Activated CD8-positive, alpha-beta T cell treated with anti-CD3 and anti-CD28 coated beads for 36 hours (primary cell): ENCODE data around the gene SEC61B. TPM values are rescaled to one million over a fixed set of nuclear protein-coding genes. Genes with fewer than 3 reads are reported as not detected.

ENCODE experiments used
- ATAC-seq: fragments of 200-7000 bp; cut with Tn5 transposase; one replicate; pipeline ENCODE4 v1.10.0; 2021; ENCODE audit warnings: mild to moderate bottlenecking, moderate library complexity
- CTCF ChIA-PET: fragments of 350-600 bp; sonication (Branson Sonifier 250); formaldehyde crosslinking; loops from one replicate; lab custom pipeline; 2021; ENCODE audit warnings: antibody characterized with exemption; lab: Charles Lee
- POLR2A ChIA-PET: fragments of 350-600 bp; sonication (Branson Sonifier 250); formaldehyde crosslinking; loops from one replicate; lab custom pipeline; 2021; ENCODE audit warnings: antibody characterized with exemption; lab: Charles Lee
- DNase-seq: peaks from one replicate; pipeline ENCODE4 v3.0.0-alpha.2; 2020
- H3K27ac Mint-ChIP-seq: one replicate; pipeline ENCODE4 v1.8.0; 2021; ENCODE audit warnings: mild to moderate bottlenecking, mixed read lengths
- H3K27me3 Mint-ChIP-seq: one replicate; pipeline ENCODE4 v1.8.0; 2021; ENCODE audit warnings: mixed read lengths
- H3K36me3 Mint-ChIP-seq: one replicate; pipeline ENCODE4 v1.8.0; 2021; ENCODE audit warnings: low read depth, mixed read lengths
- H3K4me1 Mint-ChIP-seq: one replicate; pipeline ENCODE4 v1.8.0; 2021; ENCODE audit warnings: low read depth, mixed read lengths
- H3K4me3 Mint-ChIP-seq: one replicate; pipeline ENCODE4 v1.8.0; 2021; ENCODE audit warnings: mild to moderate bottlenecking, moderate library complexity, mixed read lengths
- H3K9me3 Mint-ChIP-seq: one replicate; pipeline ENCODE4 v1.8.0; 2021; ENCODE audit warnings: mixed read lengths
- intact Hi-C: fragments of 100-400 bp; cut with micrococcal nuclease; formaldehyde crosslinking; loops from one replicate; pipeline ENCODE4 v1.10.0; 2022
- total RNA-seq, 2 experiments: library from RNA; stranded (reverse); gene quantifications; one replicate each; pipeline ENCODE4 v1.2.3, GENCODE V29; 2021
- TF ChIP-seq, protein P1 (sequence below): fragments of 200-600 bp; IDR thresholded peaks from one replicate; pipeline ENCODE4 v1.8.0; 2022; ENCODE audit warnings: antibody characterized with exemption, mild to moderate bottlenecking

The SEC61B gene
- total RNA-seq, 2 experiments from 2014 or later, result 140 to 149 TPM

DNA sequence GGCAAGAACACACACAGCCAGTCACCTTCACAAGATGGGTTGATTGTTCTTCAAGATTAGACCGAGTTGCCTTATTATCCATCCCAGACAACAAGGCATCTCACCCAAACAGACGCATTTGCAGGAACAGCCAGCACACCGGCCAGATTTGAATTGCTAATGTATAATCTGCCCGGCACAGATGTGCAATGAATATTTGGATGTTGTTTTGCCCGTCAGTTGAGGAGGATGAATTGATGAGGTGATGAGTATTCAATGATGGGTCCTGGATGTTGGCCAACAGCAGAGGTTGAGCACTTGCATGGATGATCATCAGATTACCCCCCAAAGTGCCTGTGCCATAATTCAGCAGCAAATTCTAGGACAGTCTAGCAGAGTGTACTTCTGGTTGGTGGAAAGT is 20.5 kb upstream of the SEC61B start:
- no peaks in the 10 kb centered on the region for H3K36me3 Mint-ChIP-seq
- TF ChIP-seq, protein P1, sequence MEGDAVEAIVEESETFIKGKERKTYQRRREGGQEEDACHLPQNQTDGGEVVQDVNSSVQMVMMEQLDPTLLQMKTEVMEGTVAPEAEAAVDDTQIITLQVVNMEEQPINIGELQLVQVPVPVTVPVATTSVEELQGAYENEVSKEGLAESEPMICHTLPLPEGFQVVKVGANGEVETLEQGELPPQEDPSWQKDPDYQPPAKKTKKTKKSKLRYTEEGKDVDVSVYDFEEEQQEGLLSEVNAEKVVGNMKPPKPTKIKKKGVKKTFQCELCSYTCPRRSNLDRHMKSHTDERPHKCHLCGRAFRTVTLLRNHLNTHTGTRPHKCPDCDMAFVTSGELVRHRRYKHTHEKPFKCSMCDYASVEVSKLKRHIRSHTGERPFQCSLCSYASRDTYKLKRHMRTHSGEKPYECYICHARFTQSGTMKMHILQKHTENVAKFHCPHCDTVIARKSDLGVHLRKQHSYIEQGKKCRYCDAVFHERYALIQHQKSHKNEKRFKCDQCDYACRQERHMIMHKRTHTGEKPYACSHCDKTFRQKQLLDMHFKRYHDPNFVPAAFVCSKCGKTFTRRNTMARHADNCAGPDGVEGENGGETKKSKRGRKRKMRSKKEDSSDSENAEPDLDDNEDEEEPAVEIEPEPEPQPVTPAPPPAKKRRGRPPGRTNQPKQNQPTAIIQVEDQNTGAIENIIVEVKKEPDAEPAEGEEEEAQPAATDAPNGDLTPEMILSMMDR, result no peak
- no peak for ATAC-seq
- ChIA-PET POLR2A (no interaction called here), CTCF (interaction anchor here (1.3 to 1.6 kb wide), 2 partner anchors 16 to 30 kb away, joined by 4 to 7 read pairs; no protein-coding TSS in a partner anchor)
- intact Hi-C loops, result no loop called here
- DNase-seq, result no peak
- H3K4me3 Mint-ChIP-seq, result no peak overlapping the region
- peaks cover 2% of the 10 kb centered on the region for H3K4me1 Mint-ChIP-seq
- H3K27me3 Mint-ChIP-seq, result peaks cover 3% of the 10 kb centered on the region
- peaks cover 6% of the 10 kb centered on the region for H3K9me3 Mint-ChIP-seq
- no peak overlapping the region for H3K27ac Mint-ChIP-seq

DNA sequence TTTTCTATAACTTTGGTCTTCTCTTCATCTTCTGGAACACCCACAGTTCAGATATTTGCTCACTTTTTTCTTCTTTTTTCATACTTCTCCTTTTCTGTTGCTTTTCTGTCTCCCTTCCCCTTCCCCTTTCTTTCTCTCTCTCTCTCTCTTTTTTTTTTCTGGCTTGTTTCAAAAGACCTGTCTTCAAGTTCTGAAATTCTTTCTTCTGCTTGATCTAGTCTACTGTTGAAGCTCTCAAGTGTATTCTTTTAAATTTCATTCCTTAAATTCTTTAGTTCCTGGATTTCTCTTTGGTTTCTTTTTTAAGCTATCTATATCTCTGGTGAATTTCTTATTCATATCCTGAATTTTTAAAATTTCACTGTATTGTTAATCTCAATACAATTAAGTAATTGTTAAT is 11.5 kb upstream of the SEC61B start:
- CTCF ChIA-PET, result interaction anchor here (2.5 kb wide), 1 partner anchor 21 kb away, joined by 12 read pairs; no protein-coding TSS in a partner anchor
- Mint-ChIP-seq H3K9me3 (peaks cover 12% of the 10 kb centered on the region), H3K4me3 (no peak overlapping the region), H3K4me1 (no peaks in the 10 kb centered on the region), H3K27ac (no peak overlapping the region), H3K27me3 (peaks cover 3% of the 10 kb centered on the region), H3K36me3 (peaks cover 9% of the 10 kb centered on the region)
- DNase-seq (no peak), ATAC-seq (no peak)
- intact Hi-C loops, result no loop called here
- TF ChIP-seq, protein P1, result no peak
- POLR2A ChIA-PET, result no interaction called here

- no peak for DNase-seq
- POLR2A ChIA-PET, result interaction anchor here (0.6 kb wide), 1 partner anchor 14 kb away, joined by 3 read pairs; no protein-coding TSS in a partner anchor
- H3K27me3 Mint-ChIP-seq, result peaks cover 3% of the 10 kb centered on the region
- no peak overlapping the region for H3K27ac Mint-ChIP-seq
- no peak overlapping the region for H3K4me3 Mint-ChIP-seq
- TF ChIP-seq, protein P1, result no peak
- peaks cover 16% of the 10 kb centered on the region for H3K36me3 Mint-ChIP-seq
- peaks cover 11% of the 10 kb centered on the region for H3K9me3 Mint-ChIP-seq
- CTCF ChIA-PET, result interaction anchor here (1.6 to 2.5 kb wide), 2 partner anchors 16 to 20 kb away, joined by 3 to 12 read pairs; no protein-coding TSS in a partner anchor
- peaks cover under 1% of the 10 kb centered on the region for H3K4me1 Mint-ChIP-seq
- intact Hi-C loops, result no loop called here
- ATAC-seq, result peak; percentile 39
Measured at GRCh38 chr9:99211746-99212145, 10.3 kb upstream of the SEC61B start.

- Mint-ChIP-seq H3K27ac (no peak overlapping the region), H3K27me3 (peaks cover 3% of the 10 kb centered on the region), H3K4me3 (no peak overlapping the region), H3K36me3 (peaks cover 29% of the 10 kb centered on the region), H3K9me3 (peaks cover 11% of the 10 kb centered on the region), H3K4me1 (peaks cover 12% of the 10 kb centered on the region)
- intact Hi-C loops, result no loop called here
- ChIA-PET POLR2A (interaction anchor here (1.2 kb wide), 1 partner anchor 10 kb away, joined by 5 read pairs; no protein-coding TSS in a partner anchor), CTCF (interaction anchor here (0.7 to 2.1 kb wide), 3 partner anchors 16 to 18 kb away, joined by 3 to 12 read pairs (median 3); no protein-coding TSS in a partner anchor)
- TF ChIP-seq, protein P1, result no peak
- DNase-seq (no peak), ATAC-seq (no peak)
Measured at GRCh38 chr9:99213197-99213596, 8.9 kb upstream of the SEC61B start.

DNA sequence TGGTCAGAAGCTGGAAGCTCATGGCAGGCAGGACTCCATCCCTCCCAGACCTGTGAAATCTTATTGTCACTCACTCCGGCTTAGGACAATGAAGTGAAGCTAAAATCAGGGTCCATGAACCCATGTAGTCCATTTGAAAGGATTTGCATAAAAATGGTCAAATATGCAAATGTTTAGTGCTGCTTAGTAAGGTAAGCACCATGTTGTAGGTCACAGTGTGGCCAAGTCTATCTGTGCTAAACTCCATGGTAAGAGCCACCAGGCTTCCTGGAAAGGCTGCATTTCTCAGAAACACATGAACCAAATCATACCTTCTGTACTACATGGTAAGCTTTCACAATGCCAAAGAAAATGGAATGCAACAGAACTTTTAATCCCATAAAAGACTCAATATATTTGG is 6.0 kb upstream of the SEC61B start:
- no peaks in the 10 kb centered on the region for H3K27me3 Mint-ChIP-seq
- ChIA-PET CTCF (interaction anchor here (0.7 to 1.7 kb wide), 5 partner anchors 16 to 786 kb away, joined by 3 to 5 read pairs (median 3); no protein-coding TSS in a partner anchor), POLR2A (no interaction called here)
- H3K4me3 Mint-ChIP-seq, result no peak overlapping the region
- no peak for DNase-seq
- no peak for ATAC-seq
- no peaks in the 10 kb centered on the region for H3K9me3 Mint-ChIP-seq
- no peak overlapping the region for H3K27ac Mint-ChIP-seq
- intact Hi-C loops, result no loop called here
- TF ChIP-seq, protein P1, result no peak
- H3K4me1 Mint-ChIP-seq, result peaks cover 35% of the 10 kb centered on the region
- peaks cover 48% of the 10 kb centered on the region for H3K36me3 Mint-ChIP-seq
